ENCODE measurements around the gene RBL1.

RBL1 gene

GRCh38 chr20:36951979-36952738, 143.6 kb downstream of the RBL1 start:
- in situ Hi-C loops (cut with MboI; ENCODE audit: low sequenced_read_pairs) = no loop called here

- in situ Hi-C loops (cut with MboI; ENCODE audit: low sequenced_read_pairs) = no loop called here
Measured at GRCh38 chr20:36951198-36951978, 144.4 kb downstream of the RBL1 start, which contains the start of gene SAMHD1. TSS of gene SAMHD1 (minus strand) at chr20:36951708. CDS start at chr20:36951643, 65 bp downstream.

GRCh38 chr20:36950414-36951197, 145.2 kb downstream of the RBL1 start:
- in situ Hi-C loops (cut with MboI; ENCODE audit: low sequenced_read_pairs) = no loop called here

All from hTERT RPE-1 (cell line).